Suppressor macrophage treated with lipopolysaccharide for 1 hour (primary cell): ENCODE results near the gene CALB2.

Experiments
- DNase-seq, 3 donors: peaks; one replicate each; pipeline ENCODE4 v3.0.0-alpha.2; 2020 to 2022

CALB2 gene

GRCh38 chr16:71428385-71428784, 69.9 kb downstream of the CALB2 start:
- no peak for DNase-seq

- DNase-seq: no peak
Measured at GRCh38 chr16:71428883-71429282, 70.4 kb downstream of the CALB2 start.

GRCh38 chr16:71429581-71429980, 71.1 kb downstream of the CALB2 start:
- no peak for DNase-seq

- DNase-seq: no peak
Measured at GRCh38 chr16:71430744-71431143, 72.2 kb downstream of the CALB2 start.

GRCh38 chr16:71431176-71431575, 72.7 kb downstream of the CALB2 start:
- no peak for DNase-seq

- no peak for DNase-seq
Measured at GRCh38 chr16:71431991-71432390, 73.5 kb downstream of the CALB2 start.

- no peak for DNase-seq
Measured at GRCh38 chr16:71432906-71433305, 74.4 kb downstream of the CALB2 start.

- no peak for DNase-seq
Measured at GRCh38 chr16:71436473-71436872, 78.0 kb downstream of the CALB2 start.

GRCh38 chr16:71439523-71439922, 81.0 kb downstream of the CALB2 start:
- DNase-seq: no peak
